PFSK-1 (cell line): Measurements from ENCODE around the gene PTPRN2.

Experiments used
- POLR2AphosphoS5 ChIP-seq: IDR thresholded peaks from 2 replicates; pipeline ENCODE4 v1.6.1; 2012; ENCODE audit warnings: low read depth, mild to moderate bottlenecking, control low read depth, low read length, moderate library complexity
- SIN3A ChIP-seq: IDR thresholded peaks from 2 replicates; pipeline ENCODE4 v1.6.1; 2012; ENCODE audit warnings: mild to moderate bottlenecking, low read length, moderate library complexity, borderline replicate concordance; ENCODE audit not compliant: insufficient read depth
- TAF1 ChIP-seq: IDR thresholded peaks from 2 replicates; pipeline ENCODE4 v1.6.1; 2012; ENCODE audit warnings: low read length, control low read depth, borderline replicate concordance; ENCODE audit not compliant: insufficient read depth
- TF ChIP-seq, protein P1 (sequence below), 2 experiments: IDR thresholded peaks; 2 replicates each; pipeline versions ENCODE4 v1.6.1 to v1.8.0; 2011 to 2012; ENCODE audit warnings: low read depth in 2 of 2, low read length in 2 of 2, control low read depth in 1 of 2, inconsistent platforms in 1 of 2, mild to moderate bottlenecking in 1 of 2, moderate library complexity in 1 of 2; ENCODE audit not compliant: insufficient read depth in 1 of 2

DNA sequence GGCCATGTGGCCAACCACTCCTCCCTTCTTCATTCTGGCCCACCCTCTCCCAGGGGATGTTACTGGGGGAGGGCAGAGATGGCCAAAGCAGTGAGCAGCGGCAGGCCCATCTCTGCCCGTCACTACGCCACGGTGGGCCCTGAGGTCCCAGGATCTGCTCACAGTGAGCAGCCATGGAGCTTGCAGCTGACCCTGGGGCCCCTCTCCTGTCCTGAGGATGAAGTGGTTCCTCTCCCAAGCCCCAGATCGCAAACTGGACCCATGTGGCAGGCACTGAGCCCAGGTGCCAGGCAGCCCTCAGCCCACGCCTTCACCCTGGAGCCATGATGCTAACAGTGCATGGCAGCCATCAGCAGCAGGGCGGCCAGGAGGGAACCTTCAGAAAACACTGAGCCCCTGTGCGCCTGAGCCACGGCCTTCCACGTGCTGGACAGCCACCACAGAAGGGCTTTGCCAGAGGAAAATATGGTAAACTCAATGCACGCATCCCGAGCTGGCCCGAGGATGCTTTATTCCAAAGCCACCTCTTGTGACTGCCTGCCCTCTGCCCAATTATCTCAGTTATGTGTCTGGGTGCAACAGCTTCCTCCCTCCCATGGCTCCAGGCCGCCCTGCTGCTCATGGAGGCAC lies 485.7 kb downstream of the PTPRN2 start:
- TF ChIP-seq TAF1 (no peak), POLR2AphosphoS5 (no peak), SIN3A (no peak)
- TF ChIP-seq, protein P1, sequence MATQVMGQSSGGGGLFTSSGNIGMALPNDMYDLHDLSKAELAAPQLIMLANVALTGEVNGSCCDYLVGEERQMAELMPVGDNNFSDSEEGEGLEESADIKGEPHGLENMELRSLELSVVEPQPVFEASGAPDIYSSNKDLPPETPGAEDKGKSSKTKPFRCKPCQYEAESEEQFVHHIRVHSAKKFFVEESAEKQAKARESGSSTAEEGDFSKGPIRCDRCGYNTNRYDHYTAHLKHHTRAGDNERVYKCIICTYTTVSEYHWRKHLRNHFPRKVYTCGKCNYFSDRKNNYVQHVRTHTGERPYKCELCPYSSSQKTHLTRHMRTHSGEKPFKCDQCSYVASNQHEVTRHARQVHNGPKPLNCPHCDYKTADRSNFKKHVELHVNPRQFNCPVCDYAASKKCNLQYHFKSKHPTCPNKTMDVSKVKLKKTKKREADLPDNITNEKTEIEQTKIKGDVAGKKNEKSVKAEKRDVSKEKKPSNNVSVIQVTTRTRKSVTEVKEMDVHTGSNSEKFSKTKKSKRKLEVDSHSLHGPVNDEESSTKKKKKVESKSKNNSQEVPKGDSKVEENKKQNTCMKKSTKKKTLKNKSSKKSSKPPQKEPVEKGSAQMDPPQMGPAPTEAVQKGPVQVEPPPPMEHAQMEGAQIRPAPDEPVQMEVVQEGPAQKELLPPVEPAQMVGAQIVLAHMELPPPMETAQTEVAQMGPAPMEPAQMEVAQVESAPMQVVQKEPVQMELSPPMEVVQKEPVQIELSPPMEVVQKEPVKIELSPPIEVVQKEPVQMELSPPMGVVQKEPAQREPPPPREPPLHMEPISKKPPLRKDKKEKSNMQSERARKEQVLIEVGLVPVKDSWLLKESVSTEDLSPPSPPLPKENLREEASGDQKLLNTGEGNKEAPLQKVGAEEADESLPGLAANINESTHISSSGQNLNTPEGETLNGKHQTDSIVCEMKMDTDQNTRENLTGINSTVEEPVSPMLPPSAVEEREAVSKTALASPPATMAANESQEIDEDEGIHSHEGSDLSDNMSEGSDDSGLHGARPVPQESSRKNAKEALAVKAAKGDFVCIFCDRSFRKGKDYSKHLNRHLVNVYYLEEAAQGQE (IDR thresholded peaks at IDR 0.05; ENCODE audit: insufficient read depth in 1 of 2, low read depth in 2 of 2, low read length in 2 of 2), result no peak
